Bone marrow (tissue), 2 donors: ENCODE data around the gene MRPL4.
"Not testable (repeated sequence)": the region's sequence is repeated elsewhere in the genome, so short reads cannot be mapped to it uniquely, and the experiment has no call there.

Experiments used
- DNase-seq, 2 donors: peaks; one replicate each; lab custom pipeline; 2025; lab: John Stamatoyannopoulos, UW

MRPL4 gene

GRCh38 chr19:10262771-10263170 lies 10.8 kb downstream of the MRPL4 start:
- DNase-seq = no peak

- no peak for DNase-seq
Observed at GRCh38 chr19:10266706-10267105, 14.7 kb downstream of the MRPL4 start.

GRCh38 chr19:10268071-10268470 lies 16.1 kb downstream of the MRPL4 start:
- DNase-seq = no peak

GRCh38 chr19:10269333-10270179 lies 17.5 kb downstream of the MRPL4 start:
- peak; percentile 70 to 83 for DNase-seq

GRCh38 chr19:10270180-10270615 lies 18.2 kb downstream of the MRPL4 start:
- DNase-seq = peak; percentile 53 to 96

- peak; percentile 34 to 96 for DNase-seq
Observed at GRCh38 chr19:10270616-10271394, 18.8 kb downstream of the MRPL4 start, which contains the start of gene ICAM1. TSS of gene ICAM1 (plus strand) at chr19:10271120. CDS start at chr19:10271160, 40 bp downstream.

GRCh38 chr19:10271543-10272086 lies 19.6 kb downstream of the MRPL4 start:
- DNase-seq = no peak

GRCh38 chr19:10274589-10274988 lies 22.6 kb downstream of the MRPL4 start:
- DNase-seq = no peak

GRCh38 chr19:10277795-10278589 lies 26.0 kb downstream of the MRPL4 start:
- DNase-seq = no peak

- DNase-seq = no peak
Observed at GRCh38 chr19:10278935-10279334, 26.9 kb downstream of the MRPL4 start.

- no peak for DNase-seq
Observed at GRCh38 chr19:10279737-10280442, 27.9 kb downstream of the MRPL4 start.

- not testable (repeated sequence) for DNase-seq
Observed at GRCh38 chr19:10282043-10282442, 30.0 kb downstream of the MRPL4 start.

- no peak for DNase-seq
Observed at GRCh38 chr19:10283301-10284064, 31.5 kb downstream of the MRPL4 start.

- DNase-seq = no peak
Observed at GRCh38 chr19:10284065-10284959, 32.3 kb downstream of the MRPL4 start.

- DNase-seq = no peak
Observed at GRCh38 chr19:10284960-10285278, 32.9 kb downstream of the MRPL4 start.

GRCh38 chr19:10285393-10285792 lies 33.4 kb downstream of the MRPL4 start:
- no peak for DNase-seq

GRCh38 chr19:10286803-10287737 lies 35.1 kb downstream of the MRPL4 start, which contains the start of gene ICAM4:
TSS of gene ICAM4 (plus strand) at chr19:10286955. CDS start at chr19:10287013, 58 bp downstream.
- peak; percentile 40 to 71 for DNase-seq

GRCh38 chr19:10288662-10289166 lies 36.7 kb downstream of the MRPL4 start:
- DNase-seq = no peak
